C1 segment of cervical spinal cord (tissue), 14 donors: Measurements from ENCODE around the gene SCAF4.
"Not testable (repeated sequence)": the region's sequence is repeated elsewhere in the genome, so short reads cannot be mapped to it uniquely, and the experiment has no call there.

ENCODE experiments used
- DNase-seq, 14 donors: peaks; one replicate each; lab custom pipeline; 2025; lab: John Stamatoyannopoulos, UW

Gene SCAF4

GRCh38 chr21:31644643-31645042 lies 87.3 kb downstream of the SCAF4 start:
- DNase-seq: no peak

GRCh38 chr21:31641416-31641922 lies 90.4 kb downstream of the SCAF4 start:
- no peak for DNase-seq

GRCh38 chr21:31636874-31637273 lies 95.0 kb downstream of the SCAF4 start:
- no peak for DNase-seq

- no peak for DNase-seq
Observed at GRCh38 chr21:31634993-31635392, 96.9 kb downstream of the SCAF4 start.

- DNase-seq: not testable (repeated sequence)
Observed at GRCh38 chr21:31631881-31632280, 100.0 kb downstream of the SCAF4 start.

- no peak for DNase-seq
Observed at GRCh38 chr21:31629972-31630711, 101.8 kb downstream of the SCAF4 start.

GRCh38 chr21:31624961-31625491 lies 106.9 kb downstream of the SCAF4 start:
- DNase-seq: no peak

- DNase-seq: no peak
Observed at GRCh38 chr21:31624181-31624580, 107.7 kb downstream of the SCAF4 start.

GRCh38 chr21:31623664-31624063 lies 108.3 kb downstream of the SCAF4 start:
- no peak for DNase-seq

- DNase-seq: no peak
Observed at GRCh38 chr21:31622397-31622796, 109.5 kb downstream of the SCAF4 start.
